GM12801 (cell line): Measurements from ENCODE around the gene PXDN.

Experiments used
- CTCF ChIP-seq: IDR thresholded peaks from one replicate; pipeline ENCODE4 v1.5.1; 2011; ENCODE audit warnings: control low read depth; ENCODE audit not compliant: insufficient read length; ENCODE audit errors: extremely low read depth

Gene PXDN

GRCh38 chr2:1692342-1692741, 52.0 kb downstream of the PXDN start:
- TF ChIP-seq CTCF: no peak

- no peak for TF ChIP-seq CTCF
Measured at GRCh38 chr2:1691366-1691765, 52.9 kb downstream of the PXDN start.

GRCh38 chr2:1690056-1690775, 54.1 kb downstream of the PXDN start:
- no peak for TF ChIP-seq CTCF

GRCh38 chr2:1688859-1689258, 55.5 kb downstream of the PXDN start:
- no peak for TF ChIP-seq CTCF

GRCh38 chr2:1688161-1688560, 56.2 kb downstream of the PXDN start:
- no peak for TF ChIP-seq CTCF

GRCh38 chr2:1687254-1687653, 57.1 kb downstream of the PXDN start:
- TF ChIP-seq CTCF: no peak

- TF ChIP-seq CTCF: no peak
Measured at GRCh38 chr2:1686784-1687105, 57.6 kb downstream of the PXDN start.
